ENCODE data around the gene DYRK1A. TPM values are rescaled to one million over a fixed set of nuclear protein-coding genes. Genes with fewer than 3 reads are reported as not detected.

Gene DYRK1A
- polyA plus RNA-seq, 1 donor from 2014 or later: 94.8 TPM

- no peaks in the 10 kb centered on the region for H3K36me3 ChIP-seq (ENCODE audit: insufficient read depth, low read length)
- H3K27me3 ChIP-seq (ENCODE audit: insufficient read depth, low read depth, low read length): no peaks in the 10 kb centered on the region
- H3K9me2 ChIP-seq (ENCODE audit: insufficient read depth, low read length): no peaks in the 10 kb centered on the region
- TF ChIP-seq POLR2AphosphoS5 (IDR thresholded peaks at IDR 0.05) (no peak), REST (IDR thresholded peaks at IDR 0.05; ENCODE audit: borderline replicate concordance) (no peak), SMC3 (conservative IDR thresholded peaks at IDR 0.05; ENCODE audit: poor library complexity) (no peak), MXI1 (conservative IDR thresholded peaks at IDR 0.05; ENCODE audit: poor library complexity, severe bottlenecking) (no peak), EZH2 (IDR thresholded peaks at IDR 0.05; ENCODE audit: borderline replicate concordance, insufficient read depth, low read length, poor library complexity, severe bottlenecking) (no peak), EP300 (conservative IDR thresholded peaks at IDR 0.05; ENCODE audit: poor library complexity, severe bottlenecking) (no peak), RAD21 (conservative IDR thresholded peaks at IDR 0.05) (no peak), TAF1 (IDR thresholded peaks at IDR 0.05; ENCODE audit: low read depth) (no peak), CTCF (IDR thresholded peaks at IDR 0.05; ENCODE audit: poor library complexity, severe bottlenecking) (no peak)
- H3K4me2 ChIP-seq (ENCODE audit: low read length): no peak overlapping the region
- H3K79me2 ChIP-seq (replicated peaks; ENCODE audit: insufficient read depth, low read length): peaks cover 97% of the 10 kb centered on the region
- H3K9ac ChIP-seq (ENCODE audit: low read length): no peak overlapping the region
- no peak overlapping the region for H3K4me3 ChIP-seq (ENCODE audit: low read length)
- H2AFZ ChIP-seq (ENCODE audit: low read depth, low read length): no peak overlapping the region
- H3K9me3 ChIP-seq (ENCODE audit: low read length): no peaks in the 10 kb centered on the region
- H3F3A ChIP-seq (ENCODE audit: insufficient read depth, low read length, poor library complexity, severe bottlenecking): no peaks in the 10 kb centered on the region
- no peak overlapping the region for H3K27ac ChIP-seq (ENCODE audit: low read length)
- peaks cover 10% of the 10 kb centered on the region for H4K20me1 ChIP-seq (ENCODE audit: insufficient read depth)
Measured at GRCh38 chr21:37386151-37386550, 19.6 kb downstream of the DYRK1A start.

- TF ChIP-seq POLR2AphosphoS5 (IDR thresholded peaks at IDR 0.05): no peak
- TF ChIP-seq RAD21 (conservative IDR thresholded peaks at IDR 0.05): no peak
- TF ChIP-seq CTCF (IDR thresholded peaks at IDR 0.05; ENCODE audit: poor library complexity, severe bottlenecking): no peak
- no peak for TF ChIP-seq REST (IDR thresholded peaks at IDR 0.05; ENCODE audit: borderline replicate concordance)
- no peak for TF ChIP-seq TAF1 (IDR thresholded peaks at IDR 0.05; ENCODE audit: low read depth)
- TF ChIP-seq EZH2 (IDR thresholded peaks at IDR 0.05; ENCODE audit: borderline replicate concordance, insufficient read depth, low read length, poor library complexity, severe bottlenecking): no peak
- no peak for TF ChIP-seq MXI1 (conservative IDR thresholded peaks at IDR 0.05; ENCODE audit: poor library complexity, severe bottlenecking)
- TF ChIP-seq SMC3 (conservative IDR thresholded peaks at IDR 0.05; ENCODE audit: poor library complexity): no peak
- no peak for TF ChIP-seq EP300 (conservative IDR thresholded peaks at IDR 0.05; ENCODE audit: poor library complexity, severe bottlenecking)
- H3K4me2 ChIP-seq (ENCODE audit: low read length): no peak overlapping the region
- no peaks in the 10 kb centered on the region for H3K9me2 ChIP-seq (ENCODE audit: insufficient read depth, low read length)
- H3K79me2 ChIP-seq (replicated peaks; ENCODE audit: insufficient read depth, low read length): peaks cover 97% of the 10 kb centered on the region
- H3F3A ChIP-seq (ENCODE audit: insufficient read depth, low read length, poor library complexity, severe bottlenecking): no peaks in the 10 kb centered on the region
- no peak overlapping the region for H2AFZ ChIP-seq (ENCODE audit: low read depth, low read length)
- no peaks in the 10 kb centered on the region for H3K36me3 ChIP-seq (ENCODE audit: insufficient read depth, low read length)
- H3K27ac ChIP-seq (ENCODE audit: low read length): no peak overlapping the region
- peaks cover 7% of the 10 kb centered on the region for H4K20me1 ChIP-seq (ENCODE audit: insufficient read depth)
- no peaks in the 10 kb centered on the region for H3K9me3 ChIP-seq (ENCODE audit: low read length)
- H3K4me3 ChIP-seq (ENCODE audit: low read length): no peak overlapping the region
- no peaks in the 10 kb centered on the region for H3K27me3 ChIP-seq (ENCODE audit: insufficient read depth, low read depth, low read length)
- no peak overlapping the region for H3K9ac ChIP-seq (ENCODE audit: low read length)
Measured at GRCh38 chr21:37389456-37389855, 22.9 kb downstream of the DYRK1A start.
